Retina (tissue), 1 donor: Measurements from ENCODE around the gene CCL14.
"Not testable (repeated sequence)": the region's sequence is repeated elsewhere in the genome, so short reads cannot be mapped to it uniquely, and the experiment has no call there.

ENCODE experiments used
- DNase-seq: peaks from one replicate; pipeline ENCODE4 v3.0.0-alpha.2; 2016

Gene CCL14

GRCh38 chr17:35984140-35984539, 2.4 kb downstream of the CCL14 start:
- no peak for DNase-seq

GRCh38 chr17:35982409-35983191, 3.9 kb downstream of the CCL14 start:
- no peak for DNase-seq

GRCh38 chr17:35981908-35982330, 4.6 kb downstream of the CCL14 start:
- DNase-seq, result no peak

GRCh38 chr17:35981246-35981645, 5.3 kb downstream of the CCL14 start, which contains the start of gene CCL16:
Gene CCL16, minus strand, starts transcription at chr17:35981497. Its CDS starts 77 bp downstream, at chr17:35981420.
- no peak for DNase-seq

- no peak for DNase-seq
Observed at GRCh38 chr17:35978346-35978745, 8.2 kb downstream of the CCL14 start.

- DNase-seq, result no peak
Observed at GRCh38 chr17:35977509-35977908, 9.0 kb downstream of the CCL14 start.

GRCh38 chr17:35973333-35974260, 12.9 kb downstream of the CCL14 start:
- no peak for DNase-seq

- DNase-seq, result no peak
Observed at GRCh38 chr17:35972945-35973332, 13.6 kb downstream of the CCL14 start.

- no peak for DNase-seq
Observed at GRCh38 chr17:35972535-35972934, 14.0 kb downstream of the CCL14 start.

GRCh38 chr17:35972066-35972465, 14.5 kb downstream of the CCL14 start:
- DNase-seq, result no peak

GRCh38 chr17:35969558-35970380, 16.8 kb downstream of the CCL14 start:
- DNase-seq, result peak; percentile 71

GRCh38 chr17:35968520-35969054, 17.9 kb downstream of the CCL14 start:
- DNase-seq, result no peak

GRCh38 chr17:35965272-35965671, 21.3 kb downstream of the CCL14 start:
- no peak for DNase-seq

- DNase-seq, result no peak
Observed at GRCh38 chr17:35963663-35964062, 22.9 kb downstream of the CCL14 start.

GRCh38 chr17:35953720-35954119, 32.8 kb downstream of the CCL14 start:
- DNase-seq, result no peak

GRCh38 chr17:35949401-35949800, 37.1 kb downstream of the CCL14 start:
- DNase-seq, result no peak

- no peak for DNase-seq
Observed at GRCh38 chr17:35948092-35948491, 38.4 kb downstream of the CCL14 start.

- DNase-seq, result peak; percentile 54
Observed at GRCh38 chr17:35947156-35947585, 39.4 kb downstream of the CCL14 start.

GRCh38 chr17:35944151-35944550, 42.4 kb downstream of the CCL14 start:
- no peak for DNase-seq

- DNase-seq, result no peak
Observed at GRCh38 chr17:35943537-35943936, 43.0 kb downstream of the CCL14 start, which contains the start of gene LYZL6. Gene LYZL6, minus strand, starts transcription at chr17:35943713. Its CDS starts 4,357 bp downstream, at chr17:35939356.

- no peak for DNase-seq
Observed at GRCh38 chr17:35942588-35943186, 43.8 kb downstream of the CCL14 start.

- not testable (repeated sequence) for DNase-seq
Observed at GRCh38 chr17:35938492-35938891, 48.0 kb downstream of the CCL14 start.
